Body of pancreas (tissue), 4 donors: ENCODE results near the gene GALNT16.

Experiments
- CTCF ChIP-seq, 7 experiments: fragments of 450-650 bp in 4 of 7; fragments of 200-600 bp in 3 of 7; sonication (generic) in 3 of 7; IDR thresholded peaks; one replicate each; pipeline ENCODE4 v1.5.1; 2016 to 2019; ENCODE audit warnings: antibody characterized with exemption in 7 of 7
- POLR2A ChIP-seq, 3 donors: fragments of 450-650 bp; IDR thresholded peaks; one replicate each; pipeline ENCODE4 v1.6.1; 2016; ENCODE audit warnings: antibody characterized with exemption in 3 of 3, mild to moderate bottlenecking in 2 of 3

GRCh38 chr14:69332782-69333395 lies 72.9 kb downstream of the GALNT16 start:
- TF ChIP-seq POLR2A (IDR thresholded peaks at IDR 0.05): no peak
- TF ChIP-seq CTCF (IDR thresholded peaks at IDR 0.05): no peak
